B cell (primary cell): ENCODE measurements around the gene NTN4.

Experiments used
- EZH2 ChIP-seq: IDR thresholded peaks from 2 replicates; pipeline ENCODE4 v1.6.1; 2012; ENCODE audit warnings: borderline replicate concordance, low read depth, mild to moderate bottlenecking, moderate library complexity, low read length; ENCODE audit not compliant: insufficient read depth, poor library complexity, severe bottlenecking
- TF ChIP-seq, protein P1 (sequence below): fragments of 200-600 bp; IDR thresholded peaks from one replicate; pipeline ENCODE4 v1.8.0; 2022; ENCODE audit warnings: antibody characterized with exemption, mild to moderate bottlenecking

DNA sequence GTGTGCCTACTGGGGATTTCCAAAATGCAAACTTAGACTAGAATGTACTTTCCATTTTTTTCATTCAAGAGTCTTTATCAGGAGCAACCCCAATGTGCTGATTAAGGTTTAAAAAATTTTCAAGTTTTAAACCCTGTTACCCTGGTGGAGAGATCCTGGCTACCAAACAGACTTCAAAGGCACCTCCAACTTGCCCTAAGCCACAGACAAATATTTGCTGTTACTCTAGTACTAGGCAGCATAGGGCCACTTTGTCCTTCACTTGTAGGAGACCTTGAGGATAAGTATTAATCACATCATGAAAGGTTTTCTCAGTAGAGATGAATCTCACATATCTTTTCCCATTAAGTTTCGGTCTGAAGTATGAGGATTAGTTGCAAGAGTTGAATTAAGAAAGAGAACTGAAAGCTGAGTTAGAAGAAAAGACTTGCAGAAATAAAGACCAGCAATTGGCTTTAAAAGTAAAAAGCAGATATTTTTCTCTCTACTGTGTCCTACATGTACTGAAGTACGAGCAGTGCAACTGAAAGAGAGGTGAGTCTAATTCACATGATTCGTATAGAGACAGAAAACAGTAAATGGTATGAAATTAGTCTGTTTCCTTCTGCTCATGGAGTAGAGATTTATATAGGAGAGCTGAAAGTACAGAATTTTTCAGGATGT lies 28.3 kb downstream of the NTN4 start:
- TF ChIP-seq, protein P1, sequence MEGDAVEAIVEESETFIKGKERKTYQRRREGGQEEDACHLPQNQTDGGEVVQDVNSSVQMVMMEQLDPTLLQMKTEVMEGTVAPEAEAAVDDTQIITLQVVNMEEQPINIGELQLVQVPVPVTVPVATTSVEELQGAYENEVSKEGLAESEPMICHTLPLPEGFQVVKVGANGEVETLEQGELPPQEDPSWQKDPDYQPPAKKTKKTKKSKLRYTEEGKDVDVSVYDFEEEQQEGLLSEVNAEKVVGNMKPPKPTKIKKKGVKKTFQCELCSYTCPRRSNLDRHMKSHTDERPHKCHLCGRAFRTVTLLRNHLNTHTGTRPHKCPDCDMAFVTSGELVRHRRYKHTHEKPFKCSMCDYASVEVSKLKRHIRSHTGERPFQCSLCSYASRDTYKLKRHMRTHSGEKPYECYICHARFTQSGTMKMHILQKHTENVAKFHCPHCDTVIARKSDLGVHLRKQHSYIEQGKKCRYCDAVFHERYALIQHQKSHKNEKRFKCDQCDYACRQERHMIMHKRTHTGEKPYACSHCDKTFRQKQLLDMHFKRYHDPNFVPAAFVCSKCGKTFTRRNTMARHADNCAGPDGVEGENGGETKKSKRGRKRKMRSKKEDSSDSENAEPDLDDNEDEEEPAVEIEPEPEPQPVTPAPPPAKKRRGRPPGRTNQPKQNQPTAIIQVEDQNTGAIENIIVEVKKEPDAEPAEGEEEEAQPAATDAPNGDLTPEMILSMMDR: no peak
- no peak for TF ChIP-seq EZH2
